ENCODE data around the gene ST6GALNAC3.

ST6GALNAC3 gene

GRCh38 chr1:76080552-76081079 is 6.1 kb downstream of the ST6GALNAC3 start:
- no peak for DNase-seq (ENCODE audit: low spot score)
- in situ Hi-C loops (cut with MboI; ENCODE audit: low sequenced_read_pairs, unreplicated experiment) = no loop called here
- TF ChIP-seq CTCF (IDR thresholded peaks at IDR 0.05; ENCODE audit: borderline replicate concordance, control extremely low read depth, extremely low read depth, insufficient read depth, missing control alignments) = no peak

- TF ChIP-seq CTCF (IDR thresholded peaks at IDR 0.05; ENCODE audit: borderline replicate concordance, control extremely low read depth, extremely low read depth, insufficient read depth, missing control alignments) = no peak
- in situ Hi-C loops (cut with MboI; ENCODE audit: low sequenced_read_pairs, unreplicated experiment) = no loop called here
- no peak for DNase-seq (ENCODE audit: low spot score)
These were observed 7.5 kb downstream of the ST6GALNAC3 start for GRCh38 chr1:76082062-76082461.

- no peak for TF ChIP-seq CTCF (IDR thresholded peaks at IDR 0.05; ENCODE audit: borderline replicate concordance, control extremely low read depth, extremely low read depth, insufficient read depth, missing control alignments)
- in situ Hi-C loops (cut with MboI; ENCODE audit: low sequenced_read_pairs, unreplicated experiment) = no loop called here
- DNase-seq (ENCODE audit: low spot score) = peak; percentile 18
These were observed 8.6 kb downstream of the ST6GALNAC3 start for GRCh38 chr1:76083189-76083588.

- in situ Hi-C loops (cut with MboI; ENCODE audit: low sequenced_read_pairs, unreplicated experiment) = no loop called here
- no peak for DNase-seq (ENCODE audit: low spot score)
- no peak for TF ChIP-seq CTCF (IDR thresholded peaks at IDR 0.05; ENCODE audit: borderline replicate concordance, control extremely low read depth, extremely low read depth, insufficient read depth, missing control alignments)
These were observed 9.6 kb downstream of the ST6GALNAC3 start for GRCh38 chr1:76084029-76084627.

- in situ Hi-C loops (cut with MboI; ENCODE audit: low sequenced_read_pairs, unreplicated experiment) = no loop called here
- DNase-seq (ENCODE audit: low spot score) = no peak
- TF ChIP-seq CTCF (IDR thresholded peaks at IDR 0.05; ENCODE audit: borderline replicate concordance, control extremely low read depth, extremely low read depth, insufficient read depth, missing control alignments) = no peak
These were observed 10.1 kb downstream of the ST6GALNAC3 start for GRCh38 chr1:76084685-76085084.

- in situ Hi-C loops (cut with MboI; ENCODE audit: low sequenced_read_pairs, unreplicated experiment) = no loop called here
- no peak for DNase-seq (ENCODE audit: low spot score)
- TF ChIP-seq CTCF (IDR thresholded peaks at IDR 0.05; ENCODE audit: borderline replicate concordance, control extremely low read depth, extremely low read depth, insufficient read depth, missing control alignments) = no peak
These were observed 11.6 kb downstream of the ST6GALNAC3 start for GRCh38 chr1:76086109-76086508.
